Nephron progenitor cell (in vitro differentiated cells): ENCODE data around the gene SUGT1.
"Not testable (repeated sequence)": the region's sequence is repeated elsewhere in the genome, so short reads cannot be mapped to it uniquely, and the experiment has no call there.

Experiments
- DNase-seq: peaks from one replicate; pipeline ENCODE4 v3.0.0; 2021
- H3K27ac Mint-ChIP-seq: 2 replicates; pipeline ENCODE4 v1.8.0; 2021; ENCODE audit warnings: mild to moderate bottlenecking, moderate library complexity, mixed read lengths
- H3K27me3 Mint-ChIP-seq: 2 replicates; pipeline ENCODE4 v1.8.0; 2021; ENCODE audit warnings: mild to moderate bottlenecking, low read depth, mixed read lengths; ENCODE audit not compliant: poor library complexity
- H3K36me3 Mint-ChIP-seq: 2 replicates; pipeline ENCODE4 v1.8.0; 2021; ENCODE audit warnings: low read depth, mixed read lengths
- H3K4me1 Mint-ChIP-seq: 2 replicates; pipeline ENCODE4 v1.8.0; 2021; ENCODE audit warnings: mixed read lengths
- H3K4me3 Mint-ChIP-seq: 2 replicates; pipeline ENCODE4 v1.8.0; 2021; ENCODE audit warnings: mild to moderate bottlenecking, moderate library complexity, mixed read lengths
- H3K9me3 Mint-ChIP-seq: 2 replicates; pipeline ENCODE4 v1.8.0; 2021; ENCODE audit warnings: mild to moderate bottlenecking, moderate library complexity, mixed read lengths
- TF ChIP-seq, protein P1 (sequence below): fragments of 200-600 bp; sonication (generic); IDR thresholded peaks from 2 replicates; pipeline ENCODE4 v1.5.0; 2021; ENCODE audit warnings: antibody characterized with exemption

The SUGT1 gene

GRCh38 chr13:52707375-52707774 lies 54.7 kb downstream of the SUGT1 start:
- DNase-seq, result no peak
- Mint-ChIP-seq H3K9me3 (no peaks in the 10 kb centered on the region), H3K36me3 (no peaks in the 10 kb centered on the region), H3K4me3 (no peak overlapping the region), H3K4me1 (peaks cover 34% of the 10 kb centered on the region), H3K27ac (no peak overlapping the region), H3K27me3 (no peaks in the 10 kb centered on the region)
- TF ChIP-seq, protein P1, sequence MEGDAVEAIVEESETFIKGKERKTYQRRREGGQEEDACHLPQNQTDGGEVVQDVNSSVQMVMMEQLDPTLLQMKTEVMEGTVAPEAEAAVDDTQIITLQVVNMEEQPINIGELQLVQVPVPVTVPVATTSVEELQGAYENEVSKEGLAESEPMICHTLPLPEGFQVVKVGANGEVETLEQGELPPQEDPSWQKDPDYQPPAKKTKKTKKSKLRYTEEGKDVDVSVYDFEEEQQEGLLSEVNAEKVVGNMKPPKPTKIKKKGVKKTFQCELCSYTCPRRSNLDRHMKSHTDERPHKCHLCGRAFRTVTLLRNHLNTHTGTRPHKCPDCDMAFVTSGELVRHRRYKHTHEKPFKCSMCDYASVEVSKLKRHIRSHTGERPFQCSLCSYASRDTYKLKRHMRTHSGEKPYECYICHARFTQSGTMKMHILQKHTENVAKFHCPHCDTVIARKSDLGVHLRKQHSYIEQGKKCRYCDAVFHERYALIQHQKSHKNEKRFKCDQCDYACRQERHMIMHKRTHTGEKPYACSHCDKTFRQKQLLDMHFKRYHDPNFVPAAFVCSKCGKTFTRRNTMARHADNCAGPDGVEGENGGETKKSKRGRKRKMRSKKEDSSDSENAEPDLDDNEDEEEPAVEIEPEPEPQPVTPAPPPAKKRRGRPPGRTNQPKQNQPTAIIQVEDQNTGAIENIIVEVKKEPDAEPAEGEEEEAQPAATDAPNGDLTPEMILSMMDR, result peak; percentile 7

DNA sequence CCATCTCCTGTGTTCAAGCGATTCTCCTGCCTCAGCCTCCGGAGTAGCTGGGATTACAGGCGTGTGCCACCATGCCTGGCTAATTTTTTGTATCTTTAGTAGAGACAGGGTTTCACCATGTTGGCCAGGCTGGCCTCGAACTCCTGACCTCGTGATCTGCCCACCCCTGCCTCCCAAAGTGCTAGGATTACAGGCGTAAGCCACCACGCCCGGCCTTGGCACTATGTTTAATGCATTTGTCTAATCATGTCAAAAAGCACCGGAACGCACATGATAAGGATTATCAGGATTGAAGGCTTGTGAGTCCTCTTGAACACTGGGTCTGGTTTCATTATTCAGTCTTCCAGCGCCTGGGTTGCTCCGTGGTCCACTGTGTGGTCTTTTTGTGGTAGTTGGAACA lies 55.6 kb downstream of the SUGT1 start:
- H3K4me3 Mint-ChIP-seq, H3K27me3 Mint-ChIP-seq, H3K9me3 Mint-ChIP-seq, DNase-seq, H3K36me3 Mint-ChIP-seq, H3K27ac Mint-ChIP-seq: not testable (repeated sequence)
- peaks cover 33% of the 10 kb centered on the region for H3K4me1 Mint-ChIP-seq

DNA sequence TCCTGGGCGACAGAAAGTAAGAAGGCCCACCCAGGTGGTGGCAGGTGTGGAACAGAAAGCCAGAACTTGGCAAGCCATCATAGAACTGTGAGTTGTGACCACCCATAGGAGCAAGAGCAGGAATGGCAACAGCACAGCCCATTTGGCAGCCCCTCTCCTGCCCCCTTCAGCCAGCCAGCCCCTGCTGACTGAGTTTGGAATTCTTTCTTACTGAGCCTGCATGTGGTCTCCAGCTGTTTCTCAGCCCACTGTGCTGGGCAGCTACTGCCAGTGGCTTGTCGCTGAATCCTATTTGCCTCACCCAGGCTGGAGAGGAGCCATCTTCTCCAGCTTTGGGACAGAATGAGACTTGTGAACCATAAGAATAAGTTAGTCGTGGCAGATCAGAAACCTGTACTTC lies 58.6 kb downstream of the SUGT1 start:
- peaks cover 6% of the 10 kb centered on the region for H3K9me3 Mint-ChIP-seq
- peak overlapping the region; percentile 40 for H3K27ac Mint-ChIP-seq
- DNase-seq, result peak; percentile 6
- no peaks in the 10 kb centered on the region for H3K27me3 Mint-ChIP-seq
- TF ChIP-seq, protein P1, result no peak
- H3K4me3 Mint-ChIP-seq, result no peak overlapping the region
- peaks cover 23% of the 10 kb centered on the region for H3K4me1 Mint-ChIP-seq
- no peaks in the 10 kb centered on the region for H3K36me3 Mint-ChIP-seq

DNA sequence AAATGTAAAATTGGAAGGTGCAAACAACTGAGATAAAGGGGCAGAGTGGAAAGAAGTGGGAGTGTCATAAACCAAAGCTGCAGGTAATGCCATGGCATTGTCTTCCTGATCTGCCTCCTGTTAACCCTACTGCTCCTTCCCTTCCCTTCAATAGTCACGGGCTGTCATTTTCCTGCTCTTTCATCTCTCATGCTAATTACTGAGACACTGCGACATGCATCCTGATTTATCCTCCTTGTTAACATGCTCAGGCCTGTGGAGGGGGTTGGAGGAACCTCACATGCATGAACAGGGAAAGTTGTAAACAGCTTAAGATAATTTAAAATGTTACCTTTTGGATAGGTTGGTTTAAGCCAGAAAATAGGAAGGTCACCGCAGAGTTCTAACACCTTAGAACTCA lies 59.7 kb downstream of the SUGT1 start:
- TF ChIP-seq, protein P1, result no peak
- H3K4me3 Mint-ChIP-seq, result no peak overlapping the region
- peaks cover 2% of the 10 kb centered on the region for H3K27me3 Mint-ChIP-seq
- no peak for DNase-seq
- H3K9me3 Mint-ChIP-seq, result peaks cover 17% of the 10 kb centered on the region
- H3K27ac Mint-ChIP-seq, result no peak overlapping the region
- H3K4me1 Mint-ChIP-seq, result peaks cover 23% of the 10 kb centered on the region
- H3K36me3 Mint-ChIP-seq, result no peaks in the 10 kb centered on the region

DNA sequence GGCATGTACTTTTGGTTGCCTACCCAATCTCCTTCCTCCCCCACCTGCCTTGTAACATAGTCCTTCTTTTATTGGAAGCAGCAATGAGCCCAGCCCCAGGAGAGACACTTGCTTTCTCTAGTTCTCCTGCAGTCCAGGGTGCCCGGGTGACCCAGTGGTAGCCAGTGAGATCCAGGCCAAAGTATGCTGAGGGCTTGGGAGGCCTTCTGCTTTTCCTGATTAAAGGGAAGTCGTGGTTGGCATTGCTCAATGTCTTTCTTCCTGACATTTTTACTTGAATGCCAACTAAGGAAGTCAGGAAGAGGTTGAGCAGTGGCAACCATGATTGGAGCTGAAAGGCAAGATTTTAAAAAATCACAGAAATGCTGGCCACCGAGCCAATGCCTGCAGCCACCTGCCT lies 61.3 kb downstream of the SUGT1 start:
- H3K27me3 Mint-ChIP-seq, result peaks cover 2% of the 10 kb centered on the region
- no peak overlapping the region for H3K4me3 Mint-ChIP-seq
- no peak for DNase-seq
- peaks cover 11% of the 10 kb centered on the region for H3K36me3 Mint-ChIP-seq
- TF ChIP-seq, protein P1, result no peak
- peaks cover 23% of the 10 kb centered on the region for H3K4me1 Mint-ChIP-seq
- no peak overlapping the region for H3K27ac Mint-ChIP-seq
- peaks cover 32% of the 10 kb centered on the region for H3K9me3 Mint-ChIP-seq

- not testable (repeated sequence) for H3K27ac Mint-ChIP-seq, H3K27me3 Mint-ChIP-seq, H3K4me3 Mint-ChIP-seq
- peaks cover 28% of the 10 kb centered on the region for H3K36me3 Mint-ChIP-seq
- H3K9me3 Mint-ChIP-seq, result peaks cover 61% of the 10 kb centered on the region
- peak; percentile 8 for DNase-seq
- H3K4me1 Mint-ChIP-seq, result peaks cover 10% of the 10 kb centered on the region
Measured at GRCh38 chr13:52720904-52721303, 68.3 kb downstream of the SUGT1 start.

GRCh38 chr13:52721356-52721755 lies 68.7 kb downstream of the SUGT1 start:
- H3K9me3 Mint-ChIP-seq, result peaks cover 58% of the 10 kb centered on the region
- H3K36me3 Mint-ChIP-seq, result peaks cover 28% of the 10 kb centered on the region
- not testable (repeated sequence) for H3K27me3 Mint-ChIP-seq, H3K4me3 Mint-ChIP-seq, H3K27ac Mint-ChIP-seq, DNase-seq
- peaks cover 10% of the 10 kb centered on the region for H3K4me1 Mint-ChIP-seq
